ENCODE data around the gene DDC.
A peak's percentile ranks its signal among the peaks of the same experiment; 100 is the strongest.
"Not testable (repeated sequence)": the region's sequence is repeated elsewhere in the genome, so short reads cannot be mapped to it uniquely, and the experiment has no call there.

Gene DDC

DNA sequence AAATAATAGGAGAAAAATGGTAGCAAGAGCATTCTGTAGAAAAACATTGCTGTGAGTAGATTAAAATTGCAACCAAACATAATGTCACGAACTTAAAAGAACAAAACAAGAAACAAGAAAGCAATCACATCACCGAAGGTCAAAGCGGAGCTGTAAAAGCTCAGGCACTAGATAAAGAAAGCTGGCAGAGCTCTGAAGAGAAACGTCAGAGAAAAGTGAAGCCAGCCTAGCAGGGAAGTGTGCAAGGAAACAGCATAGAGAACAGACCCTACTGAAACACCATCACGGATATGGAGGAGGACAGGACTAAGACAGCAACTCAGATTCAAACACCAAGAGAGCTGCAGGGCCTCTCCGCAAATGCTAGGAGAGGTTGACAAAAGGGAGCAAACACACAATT, 22.5 kb upstream of the DDC start:
- DNase-seq, result no peak

DNA sequence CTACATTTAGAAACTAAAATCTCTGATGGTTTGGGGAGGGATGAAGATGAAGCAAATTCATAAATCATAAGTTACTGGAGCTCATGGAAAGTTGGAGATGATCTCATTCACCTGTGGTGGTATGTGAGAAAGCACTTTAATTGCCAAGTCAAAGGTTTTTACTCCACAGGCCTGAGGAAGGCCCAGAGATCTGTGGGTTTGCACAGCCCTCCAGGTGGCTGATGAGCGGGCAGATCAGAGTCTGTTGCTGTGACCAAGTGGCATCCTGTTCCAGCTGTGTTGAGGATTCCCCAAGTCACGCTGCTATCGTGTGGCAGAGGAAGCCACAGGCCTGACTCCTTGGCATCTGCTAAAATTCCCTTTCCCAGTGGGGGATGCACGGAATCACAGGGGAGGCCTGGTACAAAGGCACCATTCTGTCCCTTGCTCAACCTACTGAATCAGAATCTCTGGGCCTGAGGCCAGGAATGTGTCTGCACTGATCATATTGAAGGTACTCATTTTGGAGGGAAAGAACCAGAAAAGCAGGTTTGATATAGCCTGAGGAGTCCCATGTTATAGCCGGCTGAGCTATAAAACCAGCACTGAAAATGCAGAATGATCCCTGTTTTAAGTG, 19.7 kb upstream of the DDC start:
- DNase-seq, result no peak

DNA sequence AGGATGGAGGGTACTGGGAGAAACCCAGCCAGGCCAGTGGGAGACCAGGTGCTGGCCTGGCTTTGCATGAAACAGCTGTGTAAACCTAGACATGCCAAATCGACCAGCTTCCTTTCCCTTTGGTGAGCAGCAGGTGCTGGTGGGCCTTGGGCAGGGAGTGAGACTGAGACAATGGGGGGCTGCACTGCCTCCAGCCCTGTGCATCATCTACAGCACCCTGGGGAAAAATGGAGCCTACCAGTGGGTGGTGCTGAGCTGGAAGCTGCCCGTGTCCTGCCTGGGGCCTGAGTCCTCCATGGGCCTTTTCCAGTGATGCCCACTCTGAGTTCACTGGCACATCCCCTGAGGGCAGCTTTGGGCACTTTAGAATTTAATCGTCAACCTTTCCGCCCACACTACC, 19.2 kb upstream of the DDC start:
- DNase-seq, result peak; percentile 47

DNA sequence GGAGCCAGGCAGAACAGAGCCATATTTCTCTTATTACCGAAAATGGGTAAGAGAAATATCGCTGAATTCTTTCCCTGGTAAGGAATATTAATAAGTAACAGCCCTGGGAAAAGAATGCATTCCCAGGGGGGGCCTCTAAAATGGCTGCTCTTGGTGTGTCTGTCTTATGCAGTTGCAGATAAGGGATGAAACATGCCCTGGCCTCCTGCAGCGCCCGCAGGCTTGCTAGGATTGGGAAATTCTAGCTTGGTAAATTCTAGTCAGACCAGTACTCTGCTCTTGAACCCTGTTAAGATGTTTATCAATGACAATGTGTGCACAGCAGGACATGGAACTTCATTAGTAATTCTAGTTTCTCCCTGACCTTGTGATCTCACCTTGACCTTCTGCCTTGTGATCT, 18.1 kb upstream of the DDC start:
- not testable (repeated sequence) for DNase-seq

DNA sequence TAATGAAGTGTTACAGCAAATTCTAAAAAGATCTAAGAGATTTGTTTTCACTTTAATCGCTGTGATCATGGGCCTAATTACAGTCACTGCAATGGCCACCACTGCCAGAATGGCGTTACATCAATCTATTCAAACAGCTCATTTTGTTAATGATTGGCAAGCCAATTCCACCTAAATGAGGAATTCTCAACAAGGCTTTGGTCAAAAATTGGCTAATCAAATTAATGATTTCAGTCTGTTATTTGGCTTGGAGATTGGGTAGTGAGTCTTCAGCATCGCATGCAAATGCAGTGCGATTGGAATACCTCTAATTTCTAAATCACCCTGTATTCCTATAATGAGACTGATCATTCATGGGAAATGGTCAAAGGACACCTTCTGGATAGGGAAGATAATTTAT, 17.1 kb upstream of the DDC start:
- not testable (repeated sequence) for DNase-seq

DNA sequence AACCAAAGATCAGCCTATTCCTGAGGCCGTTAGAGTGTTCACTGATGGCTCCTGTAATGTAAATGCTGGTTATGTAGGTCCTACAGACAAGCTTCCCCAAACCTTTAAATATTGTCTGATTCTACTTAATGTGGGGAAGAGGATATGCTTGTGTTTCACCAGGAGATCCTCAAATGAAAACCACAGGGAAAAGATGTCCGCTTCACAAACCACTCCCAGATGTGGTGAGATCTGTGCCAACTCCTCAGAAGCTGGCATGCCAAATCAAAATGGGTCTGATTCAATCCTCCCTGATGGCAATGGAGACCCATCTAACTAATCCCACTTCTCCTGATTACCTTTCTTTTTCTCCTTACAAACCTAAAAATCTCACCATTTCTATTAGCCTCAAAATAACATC, 15.5 kb upstream of the DDC start:
- DNase-seq, result not testable (repeated sequence)

DNA sequence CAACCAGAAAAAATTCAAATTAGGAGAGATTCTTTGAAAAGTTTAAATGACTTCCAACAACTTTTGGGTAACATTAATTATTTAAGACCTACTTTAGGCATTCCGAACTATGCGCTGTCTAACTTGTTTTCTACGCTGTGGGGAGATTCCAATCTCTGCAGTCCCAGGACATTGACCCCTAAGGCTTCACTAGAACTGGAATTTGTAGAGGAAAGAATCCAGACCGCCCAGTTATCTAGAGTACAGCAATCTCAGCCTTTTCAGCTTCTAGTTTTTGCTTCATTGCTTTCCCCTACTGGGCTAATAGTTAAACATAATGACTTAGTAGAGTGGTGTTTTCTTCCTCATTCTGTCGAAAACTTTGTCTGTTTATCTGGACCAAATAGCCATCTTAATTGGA, 14.9 kb upstream of the DDC start:
- DNase-seq, result no peak

DNA sequence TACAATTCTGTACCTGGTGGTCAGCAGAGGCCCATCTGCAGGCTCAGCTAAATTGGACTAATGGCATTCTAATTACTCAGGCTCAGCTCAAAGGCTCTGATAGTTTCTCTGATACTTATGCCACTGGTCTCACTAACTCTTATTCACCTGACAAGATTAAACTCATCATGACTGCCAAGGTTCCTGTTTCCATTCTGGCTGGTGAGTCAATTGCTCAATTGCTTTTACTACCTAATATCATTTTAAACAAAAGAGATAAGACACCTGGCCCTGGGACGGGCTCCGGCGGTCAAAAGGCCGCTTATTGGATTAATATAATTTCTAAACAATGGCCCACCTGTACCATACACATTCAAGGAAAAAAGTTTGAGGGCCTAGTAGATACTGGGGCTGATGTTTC, 12.9 kb upstream of the DDC start:
- DNase-seq, result not testable (repeated sequence)

DNA sequence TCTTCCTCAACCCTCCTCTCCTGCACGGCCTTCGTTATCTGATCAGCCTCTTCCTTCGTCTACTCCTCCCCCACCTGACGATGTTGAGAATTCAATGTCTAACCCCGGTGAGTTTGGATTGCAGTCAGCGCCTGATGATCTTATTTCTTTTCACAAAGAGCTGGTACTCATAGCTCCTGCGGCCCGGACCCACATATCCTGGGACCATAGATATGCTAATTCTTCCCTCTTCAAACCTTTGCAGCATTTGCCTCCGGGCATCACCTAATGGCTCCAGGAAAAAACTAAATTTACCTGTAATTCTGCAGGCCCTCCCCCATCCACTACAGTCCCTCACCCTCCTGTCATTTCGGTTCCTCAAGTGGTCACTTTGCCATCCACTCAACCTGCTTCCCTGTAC, 12.4 kb upstream of the DDC start:
- no peak for DNase-seq

DNA sequence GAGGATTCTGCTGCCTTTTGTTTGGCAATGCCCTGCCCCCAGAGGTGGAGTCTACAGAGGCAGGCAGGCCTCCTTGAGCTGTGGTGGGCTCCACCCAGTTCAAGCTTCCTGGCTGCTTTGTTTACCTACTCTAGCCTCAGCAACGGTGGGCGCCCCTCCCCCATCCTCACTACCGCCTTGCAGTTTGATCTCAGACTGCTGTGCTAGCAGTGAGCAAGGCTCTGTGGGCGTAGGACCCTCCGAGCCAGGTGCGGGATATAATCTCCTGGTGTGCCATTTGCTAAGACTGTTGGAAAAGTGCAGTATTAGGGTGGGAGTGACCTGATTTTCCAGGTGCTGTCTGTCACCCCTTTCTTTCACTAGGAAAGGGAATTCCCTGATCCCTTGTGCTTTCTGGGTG, 11.2 kb upstream of the DDC start:
- DNase-seq, result not testable (repeated sequence)

DNA sequence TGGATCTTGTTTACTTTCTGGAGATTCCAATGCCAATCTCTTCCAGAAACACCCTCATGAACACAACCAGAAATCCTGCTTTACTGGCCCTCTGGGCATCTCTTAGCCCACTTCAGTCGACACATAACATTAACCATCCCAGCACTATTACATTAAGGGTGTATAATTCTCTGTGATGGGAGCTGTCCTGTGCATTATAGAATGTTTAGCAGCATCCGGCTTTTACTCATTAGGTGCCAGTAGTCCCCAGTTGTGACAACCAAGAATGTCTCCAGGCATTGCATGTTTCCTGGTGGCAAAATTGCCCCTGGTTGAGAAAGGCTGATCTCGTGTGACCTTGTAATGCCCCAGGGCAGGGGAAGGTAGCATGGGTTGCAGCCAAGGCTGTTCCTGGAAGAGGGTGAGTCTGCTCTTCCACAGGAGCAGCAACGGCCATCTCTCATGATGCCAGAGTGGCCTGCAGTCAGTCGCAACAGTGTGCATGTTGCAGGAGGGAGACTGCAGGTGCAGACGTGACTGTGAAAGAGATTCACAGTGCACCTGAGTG, 2.6 kb upstream of the DDC start:
- no peak for DNase-seq

DNA sequence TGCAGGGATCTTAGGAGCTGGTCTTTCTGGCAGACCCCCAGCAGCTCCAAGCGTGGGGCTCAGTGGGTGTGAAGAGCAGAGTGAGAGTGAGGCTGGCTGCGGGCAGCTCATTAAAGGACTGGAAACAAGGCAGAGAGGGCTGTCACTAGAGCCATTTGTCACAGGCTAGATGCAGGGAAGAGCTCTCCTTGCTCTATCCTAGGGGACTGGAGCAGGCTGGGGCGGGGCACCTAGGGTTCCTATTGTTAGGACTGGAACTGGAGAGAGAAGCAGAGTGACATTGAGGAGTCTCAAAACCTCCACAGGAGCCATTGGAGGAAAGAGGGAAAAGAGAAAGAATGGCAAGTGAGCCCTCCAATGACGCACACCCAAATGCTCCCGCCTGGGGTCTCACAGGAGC, 772 bp upstream of the DDC start:
- DNase-seq, result no peak

DNA sequence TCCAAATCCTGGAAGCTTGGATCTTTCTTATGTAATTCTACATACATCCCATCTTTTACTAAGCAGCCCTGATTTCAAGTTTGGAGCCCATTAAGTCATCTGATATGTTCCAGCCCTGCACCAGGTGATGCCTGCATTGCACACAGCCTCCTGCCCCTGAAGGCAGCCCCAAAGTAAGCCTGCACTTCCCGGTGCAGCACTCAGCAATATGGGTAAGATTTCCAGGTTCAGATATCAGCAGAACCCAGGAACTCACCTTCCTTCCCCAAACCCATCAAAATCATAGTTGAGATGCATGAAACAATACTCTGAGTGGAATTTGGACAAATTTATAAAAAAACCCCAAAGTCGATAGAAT, 333 bp upstream of the DDC start:
- DNase-seq, result no peak

DNA sequence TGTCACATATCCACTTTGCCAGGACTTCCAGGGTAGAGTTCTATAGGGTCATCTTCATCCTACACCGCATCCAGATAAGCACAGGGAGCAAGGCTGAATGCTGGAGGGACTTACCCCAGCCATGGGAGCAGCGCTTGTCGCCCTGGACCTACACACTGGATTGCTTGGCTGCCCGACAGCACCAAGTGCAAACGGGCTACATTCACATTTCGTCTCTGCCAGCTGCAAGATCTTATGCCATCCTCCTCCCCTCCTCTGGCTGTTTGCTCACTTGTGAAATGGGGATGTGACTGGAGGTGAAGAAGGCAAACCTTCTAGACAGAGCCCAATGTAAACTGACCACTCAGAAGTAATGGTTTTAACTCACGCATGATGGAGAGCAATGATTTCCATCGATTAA, 1.0 kb downstream of the DDC start:
- no peak for DNase-seq

DNA sequence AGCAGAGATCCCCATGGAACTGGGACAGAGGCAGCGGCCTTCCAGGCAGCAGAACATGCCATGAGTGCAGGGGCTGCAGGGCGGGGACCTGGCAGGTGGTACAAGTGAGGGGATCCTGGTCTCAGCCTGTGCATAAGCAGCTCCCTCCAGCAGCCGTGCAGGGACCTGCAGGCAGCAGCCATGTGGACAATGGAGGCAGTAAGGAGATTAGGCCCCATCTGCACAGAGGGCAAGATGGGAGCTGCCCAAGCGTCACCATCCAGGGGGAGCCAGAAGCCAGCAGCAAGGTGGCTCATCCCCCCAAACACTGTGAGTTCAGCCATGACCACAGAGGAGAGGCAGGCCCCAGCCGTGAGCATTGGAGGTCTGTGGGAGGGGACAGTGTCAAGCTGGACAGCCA, 3.1 kb downstream of the DDC start:
- no peak for DNase-seq

DNA sequence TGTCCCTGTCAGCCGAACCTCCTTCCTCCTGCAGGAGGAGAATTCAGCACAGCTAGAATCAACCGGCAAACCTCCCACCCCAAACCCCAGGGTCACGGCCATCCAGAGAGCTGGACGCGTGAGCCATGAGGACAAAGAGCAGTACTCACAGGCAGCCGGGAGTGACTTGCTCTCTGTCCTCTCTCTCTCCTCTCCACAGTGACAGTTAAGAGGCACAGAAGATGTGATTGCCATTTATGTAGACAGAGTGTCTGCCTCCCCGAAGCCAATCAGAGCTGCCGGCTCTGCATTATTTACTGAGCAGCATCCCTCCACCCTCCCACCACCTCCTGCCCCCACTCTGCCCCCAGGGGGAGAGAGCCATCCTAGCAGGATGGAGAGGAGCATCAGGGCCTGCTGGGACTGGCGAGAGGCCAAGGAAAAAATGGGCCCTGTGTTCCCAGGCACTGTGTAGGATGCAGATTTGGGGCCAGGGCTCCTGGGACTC, 4.3 kb downstream of the DDC start:
- peak; percentile 96 for DNase-seq

DNA sequence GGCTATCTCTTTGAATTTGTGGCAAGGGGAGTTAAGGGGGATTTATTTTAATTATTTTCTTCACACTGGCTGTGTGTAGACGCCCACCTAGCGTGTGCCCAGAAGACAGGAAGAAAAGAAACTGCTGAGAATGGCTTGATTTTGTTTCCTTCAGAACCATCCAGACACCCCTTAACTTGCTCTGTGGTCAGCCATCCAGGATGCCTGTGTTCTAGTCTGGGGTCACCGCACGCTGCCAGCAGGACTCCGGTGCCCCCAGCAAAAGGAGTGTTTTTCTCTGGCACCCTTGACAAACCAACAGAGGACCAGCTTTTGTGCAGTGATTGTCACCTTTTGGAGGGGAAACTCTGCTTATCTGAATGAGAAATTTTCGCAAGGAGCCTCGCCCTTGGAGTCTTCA, 5.3 kb downstream of the DDC start:
- no peak for DNase-seq

DNA sequence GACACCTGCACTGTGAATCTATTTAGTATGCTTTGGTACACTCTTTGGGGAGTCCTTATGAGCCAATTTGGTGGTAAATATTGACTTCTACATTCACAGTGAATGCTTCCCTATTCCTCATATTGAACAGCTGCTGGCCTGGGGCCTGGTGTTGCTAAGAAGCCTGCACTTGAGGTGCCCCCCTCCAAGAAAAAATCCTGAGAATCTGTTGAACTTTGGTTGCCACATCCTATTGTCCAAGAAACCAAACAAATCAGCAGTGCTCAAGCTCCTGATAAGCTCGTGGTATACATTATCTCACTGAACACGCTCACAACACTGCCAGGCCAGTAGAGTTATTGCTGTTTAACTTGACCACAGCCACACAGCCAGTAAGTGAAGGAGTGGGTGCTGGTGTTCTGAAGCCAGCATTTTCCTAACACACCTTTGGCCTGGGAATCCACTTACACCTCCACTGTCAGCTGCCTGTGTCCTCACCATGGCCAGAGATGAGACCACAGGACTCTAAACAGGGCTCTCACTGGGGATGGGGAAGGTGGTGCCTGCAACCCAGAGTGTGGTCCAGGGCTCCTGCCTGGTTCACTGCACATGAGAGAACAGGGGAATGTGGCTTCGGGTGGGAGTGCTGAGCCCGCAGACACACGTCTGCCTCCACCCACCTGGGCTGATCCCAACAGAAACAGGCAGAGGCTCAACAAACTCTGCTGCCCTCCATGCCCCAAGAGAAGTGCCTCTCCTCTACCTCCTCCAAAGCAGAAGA, 6.7 kb downstream of the DDC start:
- peak; percentile 92 for DNase-seq

DNA sequence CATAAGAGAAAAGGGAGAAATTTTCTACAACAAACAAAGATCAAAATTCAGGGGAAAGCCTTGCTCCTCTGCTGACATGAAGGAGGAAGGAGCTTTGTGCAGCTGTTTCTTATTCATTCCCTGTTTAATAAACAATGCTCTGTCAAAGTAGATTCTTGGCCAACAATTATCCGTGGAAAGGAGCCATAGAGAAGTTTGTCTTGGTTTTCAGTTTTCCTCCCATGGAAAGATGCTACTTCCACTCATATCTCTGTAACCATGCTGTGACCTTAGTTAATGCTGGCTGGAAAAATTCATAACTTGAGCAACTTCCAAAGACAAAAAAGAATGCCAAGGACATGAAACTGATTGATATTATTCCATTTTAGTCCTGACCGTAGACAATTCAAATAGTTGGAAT, 8.1 kb downstream of the DDC start:
- no peak for DNase-seq

DNA sequence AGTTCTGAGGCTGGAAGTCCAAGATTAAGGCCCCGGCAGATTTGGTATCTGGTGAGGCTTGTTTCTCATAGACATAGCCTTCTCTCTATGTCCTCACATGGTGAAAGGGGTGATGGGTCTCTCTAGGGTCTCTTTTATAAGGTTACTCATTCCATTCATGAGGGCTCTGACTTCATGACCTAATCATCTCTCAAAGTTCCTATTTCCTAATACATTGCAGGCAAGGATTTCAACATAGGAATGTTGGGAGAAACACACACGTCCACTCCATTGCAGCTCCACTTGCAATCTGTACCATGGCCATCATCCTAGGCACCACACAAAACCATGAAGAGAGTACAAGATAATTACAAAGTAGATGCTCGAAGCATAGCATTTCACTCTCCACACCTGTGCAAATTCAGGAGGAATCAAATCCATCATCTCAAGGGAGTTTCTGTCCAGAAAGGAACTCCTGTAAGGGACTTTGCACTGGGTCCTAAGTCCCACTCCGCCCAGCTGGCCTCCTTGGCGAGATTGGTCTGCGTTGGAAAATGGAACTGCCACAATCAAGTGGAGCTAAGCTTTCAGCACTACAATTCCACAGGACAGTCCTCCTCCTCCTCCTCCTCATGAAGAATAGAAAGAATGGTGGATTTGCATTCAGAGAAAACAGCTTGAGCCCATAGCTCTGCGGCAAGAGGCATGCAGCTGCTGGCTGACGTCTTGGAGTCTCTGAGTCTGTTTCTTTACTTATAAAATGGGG, 8.8 kb downstream of the DDC start:
- no peak for DNase-seq

DNA sequence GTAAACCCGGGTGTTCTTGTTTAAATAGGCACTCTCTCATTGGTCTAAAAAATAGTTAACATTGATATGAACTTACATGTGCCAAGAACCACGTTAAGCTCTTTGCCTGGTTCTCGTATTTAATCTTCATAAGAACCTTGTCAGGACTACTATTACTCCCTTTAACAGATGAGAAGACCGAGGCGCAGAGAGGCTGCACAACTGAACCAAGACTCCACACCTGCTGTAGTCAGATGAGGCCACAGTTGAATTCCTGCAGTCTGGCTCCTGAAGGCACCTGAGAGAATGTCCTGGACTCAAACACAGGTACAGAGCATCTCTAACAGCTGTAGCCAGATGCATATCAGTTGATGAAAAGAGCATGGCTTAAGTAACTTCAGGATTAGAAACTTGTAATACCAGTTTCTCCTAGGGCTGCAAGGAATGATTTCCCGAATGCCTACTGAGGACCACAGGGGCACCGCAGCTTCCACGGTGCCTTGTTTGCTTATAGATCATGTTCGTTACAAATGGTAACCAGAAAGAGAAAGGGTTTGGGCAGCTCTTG, 9.5 kb downstream of the DDC start:
- no peak for DNase-seq

DNA sequence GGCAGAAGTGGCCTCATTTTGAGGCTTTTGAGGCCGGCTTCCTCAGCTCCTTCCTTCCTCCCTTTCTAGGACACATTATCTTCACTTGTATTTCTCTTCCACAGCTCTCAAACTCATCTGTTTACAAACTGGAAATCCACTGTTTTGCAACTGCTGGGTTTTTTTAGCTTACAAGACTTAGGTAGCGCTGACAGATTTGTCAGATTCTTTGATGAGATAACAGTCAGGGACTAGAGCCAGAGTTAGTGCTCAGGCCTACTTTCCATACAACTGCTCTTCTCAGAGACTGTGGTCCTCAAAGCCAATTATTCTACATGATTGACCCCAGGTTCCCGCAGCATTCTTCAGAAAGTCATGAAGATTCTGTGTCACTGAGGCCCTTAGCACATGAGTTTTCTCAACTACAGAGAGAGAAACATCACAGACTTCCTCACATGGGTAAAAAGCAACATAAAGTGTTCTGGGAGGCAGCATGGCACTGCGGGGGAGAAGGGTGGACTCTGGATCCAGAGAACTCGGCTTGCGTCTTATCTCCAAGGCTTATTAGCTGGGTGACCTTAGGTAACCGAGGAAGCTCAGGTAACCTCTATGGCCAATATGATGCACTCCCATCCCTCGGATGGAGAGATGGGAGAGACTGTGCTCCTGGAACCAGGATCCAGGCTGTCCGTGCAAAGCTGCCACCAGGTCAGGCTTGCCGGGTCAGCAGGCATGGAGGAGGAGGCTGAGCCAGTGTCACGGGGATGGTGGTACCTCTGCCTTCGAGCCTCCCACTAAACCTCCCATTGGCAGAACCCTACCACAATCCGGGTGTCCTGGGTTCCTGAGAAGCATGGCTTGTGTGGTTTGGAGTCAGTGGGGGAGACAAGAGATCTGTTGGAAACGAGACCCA, 10.5 kb downstream of the DDC start:
- no peak for DNase-seq

DNA sequence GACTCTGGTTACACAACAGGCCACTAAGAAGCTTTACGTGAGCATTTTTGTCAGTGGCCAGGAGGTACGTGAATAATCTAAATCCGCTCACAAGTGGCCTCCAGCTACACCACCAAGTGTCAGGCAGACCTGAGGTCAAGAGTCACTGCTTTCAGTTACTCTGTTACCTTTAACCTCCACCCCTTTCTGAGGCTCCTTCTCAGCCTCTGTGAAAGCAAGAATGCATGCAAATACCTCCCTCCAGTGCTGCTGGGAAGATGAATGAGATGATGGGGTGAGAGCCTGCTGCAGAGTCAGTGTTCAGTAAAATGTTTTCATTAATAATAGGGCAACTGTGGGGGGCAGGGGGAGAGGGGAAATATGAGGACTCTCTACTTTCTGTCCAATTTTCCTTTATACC, 11.2 kb downstream of the DDC start:
- DNase-seq, result no peak
